AG10803 (cell line): ENCODE results near the gene ALG12.
A peak's percentile ranks its signal among the peaks of the same experiment; 100 is the strongest.

Source experiments
- DNase-seq: peaks from one replicate; pipeline ENCODE4 v3.0.0; 2010; ENCODE audit warnings: low read depth
- H3K4me3 ChIP-seq: 2 replicates; pipeline ENCODE4 v1.5.1; 2011; ENCODE audit warnings: mild to moderate bottlenecking, low read length, control low read depth
- CTCF ChIP-seq: conservative IDR thresholded peaks from 2 replicates; pipeline ENCODE4 v1.5.1; 2011; ENCODE audit warnings: mild to moderate bottlenecking, low read length, control low read depth, inconsistent platforms

ALG12 gene

GRCh38 chr22:49917974-49918910 is at the start of gene ALG12, which contains the start of gene CRELD2:
TSS of gene ALG12 (minus strand) at chr22:49918438. CDS start at chr22:49913765, 4,673 bp downstream.
TSS of gene CRELD2 (plus strand) at chr22:49918634. CDS start at chr22:49918770, 136 bp downstream.
- peak within 1 kb of the TSS; percentile 75 for H3K4me3 ChIP-seq
- DNase-seq = peak; percentile 96
- no peak for TF ChIP-seq CTCF

DNA sequence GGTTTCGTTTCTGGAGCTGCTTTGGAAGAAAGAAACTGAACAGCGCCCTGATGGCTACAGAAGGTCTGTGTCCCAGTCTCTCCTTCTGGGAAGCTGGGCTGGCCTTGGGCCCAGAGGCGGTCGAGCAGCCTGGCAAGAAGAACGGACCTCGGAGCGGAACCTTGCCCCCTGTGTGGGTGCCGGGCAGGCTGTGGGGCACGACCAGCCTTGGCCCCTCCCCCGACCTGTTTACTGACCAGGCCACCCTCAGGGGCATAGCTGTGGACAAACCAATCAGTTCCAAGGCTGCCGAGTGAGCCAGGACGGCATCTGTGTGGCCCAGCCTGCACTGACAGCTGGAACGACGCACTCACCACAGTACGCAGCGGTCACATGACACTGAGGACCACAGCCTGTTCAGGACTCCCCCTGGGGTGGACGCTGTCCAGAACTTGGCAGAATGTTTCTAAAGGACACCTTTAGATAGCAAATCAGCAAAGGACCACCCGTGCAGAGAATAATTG is 49.5 kb upstream of the ALG12 start:
- peak; percentile 10 for DNase-seq
- no peak for TF ChIP-seq CTCF
- H3K4me3 ChIP-seq = no peak overlapping the region

- no peak for TF ChIP-seq CTCF
- H3K4me3 ChIP-seq = no peak overlapping the region
- DNase-seq = peak; percentile 59
Measured at GRCh38 chr22:49966774-49967705, 48.8 kb upstream of the ALG12 start.

GRCh38 chr22:49966041-49966773 is 48.0 kb upstream of the ALG12 start:
- TF ChIP-seq CTCF = no peak
- H3K4me3 ChIP-seq = no peak overlapping the region
- no peak for DNase-seq

DNA sequence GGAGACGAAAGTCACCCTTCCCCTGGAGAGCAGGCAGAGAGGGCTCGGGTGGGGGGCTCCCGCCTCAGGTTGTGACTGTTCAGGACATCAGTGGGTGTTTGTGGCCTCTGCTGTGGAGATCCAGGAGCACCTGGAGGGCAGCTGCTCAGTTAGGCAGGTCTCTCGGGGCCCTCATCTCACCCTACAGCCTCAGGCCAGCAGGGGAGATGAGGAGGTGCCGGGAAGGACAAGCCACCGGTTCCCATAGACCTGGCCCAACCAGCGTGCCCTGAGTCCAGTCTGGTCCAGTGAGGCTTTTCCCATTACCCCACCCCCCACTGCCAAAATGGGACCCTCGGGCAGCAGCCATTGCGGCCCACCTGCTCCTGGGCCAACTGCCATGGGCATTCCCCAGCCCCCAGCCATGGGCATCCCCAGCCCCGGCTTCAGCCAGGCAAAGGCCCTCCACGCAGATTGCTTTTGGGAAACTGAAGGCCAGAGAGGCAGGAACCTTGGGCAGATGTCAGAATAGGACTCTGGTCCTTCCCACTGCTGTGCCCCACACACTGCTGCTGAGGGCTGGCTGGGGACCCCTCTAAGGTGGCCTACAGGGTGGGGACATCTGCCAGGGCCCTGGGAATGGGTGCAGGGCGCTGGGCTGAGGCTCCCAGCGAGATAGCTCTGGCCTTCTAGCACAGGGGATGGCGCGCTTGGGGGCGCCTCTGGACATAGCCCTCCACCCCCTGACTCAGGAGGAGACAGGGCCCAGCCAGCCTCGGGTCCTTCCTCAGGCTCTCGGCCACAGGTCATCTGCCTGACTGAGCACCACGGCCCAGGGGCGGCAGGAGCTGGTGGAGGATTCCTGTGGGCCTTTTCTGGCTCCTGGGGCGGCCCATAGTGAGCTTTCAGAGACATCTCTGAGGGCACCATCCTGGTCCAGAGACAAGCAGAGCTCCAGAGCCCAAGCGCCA is 47.1 kb upstream of the ALG12 start:
- H3K4me3 ChIP-seq = no peak overlapping the region
- DNase-seq = no peak
- no peak for TF ChIP-seq CTCF
